Neuronal stem cell (in vitro differentiated cells): ENCODE measurements around the gene ZBTB45.

Source experiments
- DNase-seq: peaks from one replicate; pipeline ENCODE4 v3.0.0-alpha.2; 2013; ENCODE audit warnings: low spot score
- H2AFZ ChIP-seq: one replicate; pipeline ENCODE4 v1.6.1; 2013; ENCODE audit warnings: mild to moderate bottlenecking, low read length, inconsistent platforms
- H2AK5ac ChIP-seq: 2 replicates; pipeline ENCODE4 v1.6.1; 2013; ENCODE audit warnings: low read depth, mild to moderate bottlenecking, inconsistent platforms, low read length, moderate library complexity, mixed read lengths
- H2BK120ac ChIP-seq: 2 replicates; pipeline ENCODE4 v1.6.1; 2013; ENCODE audit warnings: low read depth, mild to moderate bottlenecking, inconsistent platforms, low read length, moderate library complexity, mixed read lengths
- H2BK12ac ChIP-seq: one replicate; pipeline ENCODE4 v1.6.1; 2013; ENCODE audit warnings: low read length, inconsistent platforms
- H2BK15ac ChIP-seq: 2 replicates; pipeline ENCODE4 v1.6.1; 2013; ENCODE audit warnings: mild to moderate bottlenecking, low read length, inconsistent platforms, mixed read lengths
- H2BK5ac ChIP-seq: one replicate; pipeline ENCODE4 v1.6.1; 2013; ENCODE audit warnings: inconsistent platforms, mild to moderate bottlenecking, low read length, moderate library complexity
- H3K14ac ChIP-seq: one replicate; pipeline ENCODE4 v1.6.1; 2013; ENCODE audit warnings: low read length, inconsistent platforms
- H3K18ac ChIP-seq: 2 replicates; pipeline ENCODE4 v1.6.1; 2013; ENCODE audit warnings: low read length, inconsistent platforms
- H3K23ac ChIP-seq: 2 replicates; pipeline ENCODE4 v1.6.1; 2013; ENCODE audit warnings: low read depth, mild to moderate bottlenecking, mixed read lengths, low read length, inconsistent platforms; ENCODE audit not compliant: poor library complexity
- H3K27ac ChIP-seq: replicated peaks from 3 replicates; pipeline ENCODE4 v1.5.1; 2013; ENCODE audit warnings: low read length, inconsistent platforms
- H3K27me3 ChIP-seq, 3 experiments: 2 replicates each; pipeline ENCODE4 v1.6.1; 2013; ENCODE audit warnings: low read length in 3 of 3, mild to moderate bottlenecking in 2 of 3, inconsistent platforms in 1 of 3, low read depth in 1 of 3, mixed read lengths in 1 of 3, moderate library complexity in 1 of 3; ENCODE audit not compliant: control insufficient read depth in 3 of 3, insufficient read depth in 3 of 3
- H3K36me3 ChIP-seq, 2 donors: replicated peaks in 1 of 2; 2 replicates each; pipeline ENCODE4 v1.6.1; 2013; ENCODE audit warnings: low read length in 2 of 2; ENCODE audit not compliant: control insufficient read depth in 2 of 2, insufficient read depth in 2 of 2
- H3K4ac ChIP-seq: 2 replicates; pipeline ENCODE4 v1.6.1; 2013; ENCODE audit warnings: inconsistent platforms, mild to moderate bottlenecking, low read length, moderate library complexity
- H3K4me1 ChIP-seq, 2 donors: 1 replicate in 1 of 2; 2 replicates in 1 of 2; pipeline ENCODE4 v1.6.1; 2013; ENCODE audit warnings: low read length in 2 of 2, low read depth in 1 of 2; ENCODE audit not compliant: control insufficient read depth in 2 of 2, insufficient read depth in 1 of 2
- H3K4me2 ChIP-seq: one replicate; pipeline ENCODE4 v1.6.1; 2013; ENCODE audit warnings: mild to moderate bottlenecking, low read length, inconsistent platforms; ENCODE audit not compliant: insufficient read depth, poor library complexity, severe bottlenecking
- H3K4me3 ChIP-seq, 2 donors: 2 replicates each; pipeline ENCODE4 v1.5.1; 2013; ENCODE audit warnings: low read length in 2 of 2, mild to moderate bottlenecking in 2 of 2, inconsistent platforms in 1 of 2, moderate library complexity in 1 of 2
- H3K79me1 ChIP-seq: one replicate; pipeline ENCODE4 v1.6.1; 2013; ENCODE audit warnings: low read depth, mild to moderate bottlenecking, inconsistent platforms, low read length, moderate library complexity
- H3K9ac ChIP-seq: one replicate; pipeline ENCODE4 v1.6.1; 2013; ENCODE audit warnings: mild to moderate bottlenecking, low read depth, low read length, inconsistent platforms; ENCODE audit not compliant: poor library complexity
- H3K9me3 ChIP-seq, 2 donors: replicated peaks in 1 of 2; 2 replicates each; pipeline versions ENCODE3 to v1.6.1; 2013; ENCODE audit warnings: low read length in 2 of 2, mild to moderate bottlenecking in 2 of 2, inconsistent platforms in 1 of 2, low read depth in 1 of 2, mixed read lengths in 1 of 2, moderate library complexity in 1 of 2; ENCODE audit not compliant: control insufficient read depth in 2 of 2, insufficient read depth in 1 of 2
- H4K8ac ChIP-seq: one replicate; pipeline ENCODE4 v1.6.1; 2013; ENCODE audit warnings: low read depth, mild to moderate bottlenecking, inconsistent platforms, low read length, moderate library complexity
- H4K91ac ChIP-seq: one replicate; pipeline ENCODE4 v1.6.1; 2013; ENCODE audit warnings: low read length, low read depth, mild to moderate bottlenecking, inconsistent platforms; ENCODE audit not compliant: poor library complexity
- WGBS, 2 donors: extraction: QIAGEN DNeasy Blood & Tissue Kit; methylation state at CpG; one replicate each; pipeline ENCODE4 v1.1.7; 2013; ENCODE audit warnings: missing lambda C conversion rate in 2 of 2, mixed read lengths in 1 of 2; ENCODE audit not compliant: insufficient read length in 2 of 2, insufficient replicate concordance in 1 of 2; ENCODE audit errors: extremely low coverage in 2 of 2; 5-methylcytosine and 5-hydroxymethylcytosine counted together

The ZBTB45 gene

DNA sequence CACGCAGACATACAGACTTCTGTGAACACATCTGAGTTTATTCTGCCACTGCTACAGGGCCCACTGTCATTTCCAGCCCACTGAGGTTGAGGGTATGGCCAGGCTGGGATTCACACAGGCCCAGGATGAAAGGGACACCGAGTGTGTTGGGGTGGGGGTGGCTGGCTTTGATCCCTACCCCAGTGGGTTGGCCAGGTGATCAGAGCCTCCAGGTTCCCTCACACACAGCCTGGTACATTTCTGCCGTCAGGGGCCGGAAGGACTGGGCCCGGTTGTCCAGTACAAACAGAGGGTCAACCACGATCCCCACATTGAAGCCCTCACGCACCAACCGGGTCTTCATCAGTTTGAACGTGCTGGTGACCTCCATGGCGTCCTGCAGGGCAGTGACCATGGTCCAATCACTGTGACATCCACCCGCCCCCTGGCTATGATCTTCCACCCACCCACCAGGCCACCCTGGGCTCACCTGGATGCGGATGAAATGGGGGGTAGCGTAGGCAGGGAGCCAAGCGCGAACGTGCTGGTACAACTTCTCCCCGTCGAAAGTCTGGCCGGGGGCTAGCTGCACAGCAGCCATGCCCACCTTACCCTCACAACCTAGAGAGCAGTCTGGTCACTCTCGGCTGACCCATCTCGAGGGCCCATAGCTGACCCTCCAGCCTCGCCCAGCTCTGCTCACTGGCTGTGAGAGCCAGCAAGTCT lies 21.1 kb downstream of the ZBTB45 start:
- Histone ChIP-seq H3K4me1 (peaks cover 8 to 17% of the 10 kb centered on the region in 2 donors), H3K27me3 (no peaks in the 10 kb centered on the region), H3K14ac (peak overlapping the region; percentile 11), H3K4ac (peak overlapping the region; percentile 45), H2BK15ac (peak overlapping the region; percentile 10), H2BK120ac (no peak overlapping the region), H2AFZ (peak overlapping the region; percentile 97), H3K9me3 (peaks cover 0 to 2% of the 10 kb centered on the region in 2 donors), H3K4me3 (peak overlapping the region; percentile 60 to 80), H2AK5ac (peak overlapping the region; percentile 72), H3K79me1 (peaks cover 8% of the 10 kb centered on the region), H2BK12ac (no peak overlapping the region), H3K27ac (no peak overlapping the region), H3K23ac (peak overlapping the region; percentile 62), H3K9ac (peak overlapping the region; percentile 66), H3K4me2 (peak overlapping the region; percentile 90), H4K91ac (no peak overlapping the region), H4K8ac (no peak overlapping the region), H2BK5ac (peak overlapping the region; percentile 80), H3K36me3 (no peaks in the 10 kb centered on the region), H3K18ac (peak overlapping the region; percentile 87)
- DNase-seq, result no peak
- WGBS, 2 donors, result no CpG with 5 or more reads among the region's 22 CpGs

DNA sequence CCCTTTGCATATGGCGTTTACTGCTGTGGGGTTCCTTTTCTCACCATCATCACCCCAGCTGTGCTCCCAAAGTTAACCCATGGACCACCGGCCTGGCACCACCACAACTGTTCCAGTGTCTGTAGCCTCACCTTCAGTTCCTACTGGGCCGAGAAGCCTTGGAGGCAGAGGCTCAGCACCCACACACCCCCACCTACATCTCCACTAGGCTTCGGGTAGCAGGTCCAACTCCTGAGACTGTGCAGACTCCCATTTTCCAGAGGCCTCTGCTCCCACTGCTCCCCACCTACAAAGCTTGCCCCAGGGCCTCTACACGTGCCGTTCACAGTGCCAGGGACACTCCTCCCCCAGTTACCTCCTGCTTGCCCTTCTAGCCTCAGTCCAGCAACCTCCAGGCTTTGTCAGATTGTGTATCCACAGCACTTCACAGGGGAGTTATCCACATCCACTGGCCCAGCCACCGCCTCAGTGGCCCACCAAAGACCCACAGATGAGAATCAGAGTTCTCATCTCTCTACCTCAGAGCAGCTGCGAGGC lies 21.9 kb downstream of the ZBTB45 start:
- peak overlapping the region; percentile 10 for H2BK15ac ChIP-seq
- H3K9ac ChIP-seq, result peak overlapping the region; percentile 60
- H2AK5ac ChIP-seq, result peak overlapping the region; percentile 72
- H3K23ac ChIP-seq, result no peak overlapping the region
- H3K4ac ChIP-seq, result peak overlapping the region; percentile 66
- peak overlapping the region; percentile 76 for H4K8ac ChIP-seq
- no peak for DNase-seq
- no peak overlapping the region for H2AFZ ChIP-seq
- no peak overlapping the region for H3K4me3 ChIP-seq
- no peak overlapping the region for H4K91ac ChIP-seq
- H2BK120ac ChIP-seq, result no peak overlapping the region
- no CpG with 5 or more reads among the region's 8 CpGs for WGBS, 2 donors
- no peak overlapping the region for H2BK12ac ChIP-seq
- peaks cover 8 to 17% of the 10 kb centered on the region in 2 donors for H3K4me1 ChIP-seq
- no peaks in the 10 kb centered on the region for H3K27me3 ChIP-seq
- no peak overlapping the region for H3K14ac ChIP-seq
- peaks cover 0 to 2% of the 10 kb centered on the region in 2 donors for H3K9me3 ChIP-seq
- no peak overlapping the region for H3K4me2 ChIP-seq
- no peak overlapping the region for H3K18ac ChIP-seq
- H3K36me3 ChIP-seq, result no peaks in the 10 kb centered on the region
- peaks cover 8% of the 10 kb centered on the region for H3K79me1 ChIP-seq
- H3K27ac ChIP-seq, result no peak overlapping the region
- no peak overlapping the region for H2BK5ac ChIP-seq

DNA sequence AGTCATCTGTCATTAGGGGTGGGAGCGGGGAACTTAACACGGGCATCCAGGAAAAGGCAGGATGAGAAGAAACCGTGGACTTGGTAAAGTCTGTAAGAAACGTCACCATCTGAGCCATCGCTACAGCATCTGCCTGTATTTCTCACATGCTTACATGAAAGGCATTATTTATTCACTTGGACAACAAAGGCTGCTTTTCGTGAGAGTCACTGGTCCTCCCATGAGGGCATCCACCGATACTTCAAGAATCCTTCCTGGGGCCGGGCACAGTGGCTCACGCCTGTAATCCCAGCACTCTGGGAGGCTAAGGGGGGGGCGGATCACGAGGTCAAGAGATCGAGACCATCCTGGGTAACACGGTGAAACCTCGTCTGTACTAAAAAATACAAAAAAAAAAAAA lies 27.3 kb downstream of the ZBTB45 start:
- H3K27me3 ChIP-seq, result no peaks in the 10 kb centered on the region
- H3K18ac ChIP-seq, result no peak overlapping the region
- peaks cover 0 to 2% of the 10 kb centered on the region in 2 donors for H3K9me3 ChIP-seq
- H3K4me3 ChIP-seq, result no peak overlapping the region
- no peak for DNase-seq
- no peak overlapping the region for H3K4me2 ChIP-seq
- no peaks in the 10 kb centered on the region for H3K36me3 ChIP-seq
- H3K9ac ChIP-seq, result no peak overlapping the region
- H2BK15ac ChIP-seq, result no peak overlapping the region
- no peak overlapping the region for H3K23ac ChIP-seq
- no peak overlapping the region for H2BK12ac ChIP-seq
- H2BK120ac ChIP-seq, result no peak overlapping the region
- no peak overlapping the region for H3K27ac ChIP-seq
- H3K14ac ChIP-seq, result no peak overlapping the region
- H4K8ac ChIP-seq, result no peak overlapping the region
- H3K4me1 ChIP-seq, result no peaks in the 10 kb centered on the region
- H3K79me1 ChIP-seq, result peaks cover 2% of the 10 kb centered on the region
- WGBS, 2 donors, result no CpG with 5 or more reads among the region's 14 CpGs
- H2BK5ac ChIP-seq, result no peak overlapping the region
- H4K91ac ChIP-seq, result no peak overlapping the region
- no peak overlapping the region for H2AK5ac ChIP-seq
- H3K4ac ChIP-seq, result no peak overlapping the region
- H2AFZ ChIP-seq, result no peak overlapping the region

DNA sequence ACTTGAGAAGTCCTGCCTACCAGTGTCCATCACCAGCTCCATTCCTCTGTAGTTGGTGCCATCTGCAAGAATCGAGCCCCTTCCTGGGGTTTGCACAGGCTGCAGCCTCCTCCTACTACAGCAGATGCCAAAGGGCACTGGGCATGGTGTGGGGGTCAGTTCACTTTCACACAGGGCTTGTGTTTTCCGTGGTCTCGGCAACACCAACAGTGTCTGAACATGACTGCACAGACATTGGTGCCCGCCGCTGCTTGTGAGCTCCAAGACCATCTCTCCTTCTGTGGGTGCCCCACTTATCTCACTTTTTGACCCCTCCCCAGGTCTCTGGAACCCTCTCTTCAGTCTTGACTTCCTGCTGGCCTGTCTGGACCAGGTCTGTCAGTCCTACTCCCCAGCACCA lies 28.2 kb downstream of the ZBTB45 start:
- Histone ChIP-seq H2BK5ac (no peak overlapping the region), H3K23ac (no peak overlapping the region), H3K4me3 (peak overlapping the region in 1 of 2 donors; percentile 67), H3K14ac (no peak overlapping the region), H3K4me1 (no peaks in the 10 kb centered on the region), H2BK120ac (no peak overlapping the region), H3K27me3 (no peaks in the 10 kb centered on the region), H3K9me3 (peaks cover 0 to 2% of the 10 kb centered on the region in 2 donors), H3K9ac (no peak overlapping the region), H3K79me1 (peaks cover 2% of the 10 kb centered on the region), H2AK5ac (no peak overlapping the region), H4K91ac (no peak overlapping the region), H2AFZ (no peak overlapping the region), H3K4ac (no peak overlapping the region), H4K8ac (no peak overlapping the region), H3K36me3 (no peaks in the 10 kb centered on the region), H2BK15ac (no peak overlapping the region), H3K4me2 (no peak overlapping the region), H2BK12ac (no peak overlapping the region), H3K27ac (no peak overlapping the region), H3K18ac (no peak overlapping the region)
- no peak for DNase-seq
- no CpG with 5 or more reads among the region's 5 CpGs for WGBS, 2 donors
